HG03108 (cell line): Measurements from ENCODE around the gene TBCA.
"Not testable (repeated sequence)": the region's sequence is repeated elsewhere in the genome, so short reads cannot be mapped to it uniquely, and the experiment has no call there.

ENCODE experiments used
- ATAC-seq: cut with Tn5 transposase; IDR thresholded peaks from one replicate; pipeline ENCODE4 v1.9.1; 2021; ENCODE audit warnings: moderate library complexity; ENCODE audit not compliant: unreplicated experiment

TBCA gene

GRCh38 chr5:77773734-77774280, 2.3 kb downstream of the TBCA start:
- ATAC-seq, result no peak

DNA sequence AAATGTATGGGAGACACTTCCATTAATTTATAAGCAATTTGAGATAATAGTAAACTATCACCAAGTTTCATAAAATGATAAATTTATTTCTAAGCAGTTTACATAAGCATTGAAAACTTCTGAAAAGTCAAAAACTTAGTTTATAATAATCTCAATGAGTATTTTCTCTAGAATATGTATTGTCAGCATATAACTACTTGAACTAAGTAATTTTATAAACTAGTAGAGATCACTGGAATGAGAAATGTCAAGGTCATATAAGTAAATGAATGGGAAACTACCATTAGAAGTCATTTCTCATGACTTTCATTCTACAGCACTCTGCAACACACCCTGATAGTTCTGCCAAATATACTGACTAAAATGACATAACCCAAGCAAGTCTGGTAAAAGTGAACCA, 3.4 kb downstream of the TBCA start:
- no peak for ATAC-seq

DNA sequence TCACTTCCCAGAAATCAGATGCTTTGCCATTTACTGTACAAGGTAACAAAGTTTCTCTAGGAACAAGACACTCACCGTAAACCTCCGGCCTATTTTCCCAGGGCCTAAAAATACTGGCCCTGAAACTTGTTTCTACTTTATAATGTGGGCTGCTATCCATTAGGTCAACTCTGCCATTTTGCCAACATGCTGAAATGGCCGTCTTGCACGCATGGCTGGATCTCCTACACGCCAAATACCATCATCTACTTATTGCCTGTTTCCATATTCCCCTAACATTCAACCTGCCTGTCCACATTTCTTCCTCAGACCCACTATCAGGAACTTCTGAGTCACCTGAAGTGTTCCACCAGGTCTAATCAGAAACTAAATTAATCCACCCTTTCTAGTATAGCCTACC, 4.7 kb downstream of the TBCA start:
- ATAC-seq, result no peak

DNA sequence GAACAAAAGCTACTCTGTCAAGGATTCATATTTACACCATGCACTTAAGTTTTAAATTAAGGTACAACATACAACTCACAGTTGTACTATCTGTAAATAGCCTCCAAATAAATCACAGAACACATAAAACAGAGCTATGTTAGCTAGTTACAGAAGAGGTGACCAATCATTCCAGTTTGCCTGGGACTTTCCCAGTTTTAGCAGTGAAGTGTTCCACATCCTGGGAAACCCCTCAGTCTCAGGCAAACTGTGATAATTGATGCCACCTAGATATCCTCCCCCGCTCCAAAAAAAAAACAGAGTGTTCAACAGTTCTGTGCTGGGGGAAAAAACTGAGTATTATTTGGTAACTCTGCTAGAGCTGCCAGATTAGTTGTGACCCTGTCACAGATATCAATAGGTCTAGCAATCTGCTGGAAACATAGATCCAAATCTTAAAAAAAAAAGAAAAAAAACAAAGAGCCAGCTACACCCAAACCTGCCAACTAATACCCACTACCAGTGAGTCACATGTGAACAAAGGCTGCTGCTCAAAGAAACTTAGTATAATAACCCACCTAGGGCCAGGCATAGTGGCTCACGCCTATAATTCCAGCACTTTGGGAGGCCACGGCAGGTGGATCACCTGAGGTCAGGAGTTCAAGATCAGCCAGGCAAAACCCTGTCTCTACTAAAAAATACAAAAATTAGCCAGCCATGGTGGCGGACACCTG, 5.7 kb downstream of the TBCA start:
- no peak for ATAC-seq

- ATAC-seq, result no peak
Measured at GRCh38 chr5:77768978-77769377, 7.2 kb downstream of the TBCA start.

- no peak for ATAC-seq
Measured at GRCh38 chr5:77767301-77767700, 8.8 kb downstream of the TBCA start.

GRCh38 chr5:77761606-77762005, 14.5 kb downstream of the TBCA start:
- ATAC-seq, result no peak

GRCh38 chr5:77758141-77758938, 17.8 kb downstream of the TBCA start:
- no peak for ATAC-seq

- no peak for ATAC-seq
Measured at GRCh38 chr5:77751328-77752023, 24.7 kb downstream of the TBCA start.

DNA sequence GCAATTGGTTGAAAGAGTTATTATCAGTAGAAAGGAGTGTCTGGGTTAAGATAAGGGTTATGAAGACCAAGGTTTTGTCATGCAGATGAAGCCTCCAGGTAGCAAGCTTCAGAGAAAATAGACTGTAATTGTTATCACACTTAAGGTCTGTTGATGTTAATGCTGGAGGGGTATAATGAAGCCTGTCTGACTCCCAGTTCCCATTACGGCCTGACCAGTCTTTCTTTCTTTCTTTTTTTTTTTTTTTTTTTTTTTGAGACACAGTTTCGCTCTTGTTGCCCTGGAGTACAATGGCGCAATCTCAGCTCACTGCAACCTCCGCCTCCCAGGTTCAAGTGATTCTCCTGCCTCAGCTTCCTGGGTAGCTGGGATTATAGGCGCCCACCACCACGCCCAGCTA, 25.2 kb downstream of the TBCA start:
- not testable (repeated sequence) for ATAC-seq

GRCh38 chr5:77748160-77748559, 28.0 kb downstream of the TBCA start:
- no peak for ATAC-seq

DNA sequence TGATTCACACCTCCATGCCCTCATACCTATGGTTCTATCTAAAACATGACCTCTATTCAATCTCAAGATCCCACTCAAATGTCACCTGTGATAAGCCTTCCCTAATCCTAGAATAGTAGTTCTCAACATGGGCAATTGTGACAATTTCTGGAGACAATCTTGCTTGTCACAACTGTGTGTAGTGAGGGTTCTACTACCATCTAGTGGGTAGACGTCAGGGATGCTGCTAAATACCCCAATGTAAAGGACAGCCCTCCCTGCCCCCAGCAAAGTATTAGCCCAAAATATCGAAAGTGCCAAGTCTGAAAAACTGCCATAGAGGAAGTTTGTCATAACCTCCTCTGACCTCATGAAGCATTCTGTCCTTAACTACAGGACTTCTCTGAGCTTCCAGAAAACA, 32.0 kb downstream of the TBCA start:
- ATAC-seq, result no peak

DNA sequence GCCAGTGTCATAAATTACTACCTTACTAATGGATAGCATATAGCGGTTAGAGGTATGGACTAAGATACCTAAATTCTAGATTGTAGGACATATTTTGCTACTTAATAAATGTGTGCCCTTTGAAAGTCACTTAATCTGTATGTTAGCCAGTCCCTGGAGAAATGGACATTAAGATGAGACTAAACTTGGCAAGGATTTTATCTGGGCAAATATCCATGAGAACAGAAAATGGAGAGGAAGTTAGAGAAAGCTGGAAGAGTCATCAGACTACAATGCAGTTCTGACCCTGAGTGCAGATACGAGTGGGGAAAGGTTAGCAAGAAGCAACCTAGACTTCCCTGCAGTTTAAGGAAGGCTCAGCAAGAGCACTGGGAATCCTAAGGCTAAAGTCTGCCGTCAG, 33.0 kb downstream of the TBCA start:
- no peak for ATAC-seq

DNA sequence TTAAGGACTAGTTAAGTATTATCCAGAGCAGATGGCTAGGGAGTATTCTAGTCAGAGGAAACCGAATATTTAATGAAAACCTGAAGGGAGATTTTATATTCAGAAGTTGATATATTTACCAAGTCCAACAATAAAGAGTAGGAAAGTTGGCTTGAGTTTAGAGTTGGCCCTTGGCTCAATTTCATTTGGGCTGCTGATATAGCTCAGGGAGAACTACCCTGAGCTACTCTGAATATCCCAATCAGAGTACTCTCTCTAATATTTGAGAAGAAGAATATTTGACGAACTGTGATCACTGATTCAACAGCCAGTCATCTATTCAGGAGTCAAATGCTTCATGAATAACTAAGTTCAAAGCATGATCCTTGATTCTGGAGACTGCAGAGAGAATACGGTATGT, 34.5 kb downstream of the TBCA start:
- no peak for ATAC-seq

- ATAC-seq, result no peak
Measured at GRCh38 chr5:77734885-77735284, 41.3 kb downstream of the TBCA start.

DNA sequence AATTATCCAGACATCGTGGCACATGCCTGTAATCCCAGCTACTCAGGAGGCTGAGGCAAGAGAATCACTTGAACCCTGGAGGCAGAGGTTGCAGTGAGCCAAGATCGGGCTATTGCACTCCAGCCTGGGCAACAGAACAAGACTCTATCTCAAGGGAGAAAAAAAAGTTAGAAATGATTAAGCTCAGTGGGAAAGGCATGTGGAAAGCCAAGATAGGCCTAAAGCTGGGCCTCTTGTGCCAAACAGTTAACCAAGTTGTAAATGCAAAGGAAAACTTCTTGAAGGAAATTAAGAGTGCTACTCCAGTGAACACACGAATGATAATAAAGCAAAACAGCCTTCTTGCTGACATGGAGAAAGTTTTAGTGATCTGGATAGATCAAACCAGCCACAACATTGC, 43.0 kb downstream of the TBCA start:
- no peak for ATAC-seq

- ATAC-seq, result no peak
Measured at GRCh38 chr5:77727190-77727589, 48.9 kb downstream of the TBCA start.

GRCh38 chr5:77725616-77726015, 50.5 kb downstream of the TBCA start:
- ATAC-seq, result no peak

GRCh38 chr5:77724934-77725333, 51.2 kb downstream of the TBCA start:
- ATAC-seq, result no peak

- no peak for ATAC-seq
Measured at GRCh38 chr5:77719666-77720363, 56.3 kb downstream of the TBCA start.
